Measurements from ENCODE around the gene CLCN7.
"Not testable (repeated sequence)": the region's sequence is repeated elsewhere in the genome, so short reads cannot be mapped to it uniquely, and the experiment has no call there.

CLCN7 gene

GRCh38 chr16:1470481-1471251, 4.2 kb downstream of the CLCN7 start:
- DNase-seq (ENCODE audit: extremely low read depth, insufficient read length) = peak; percentile 10
- no peaks in the 10 kb centered on the region for H3K36me3 ChIP-seq (ENCODE audit: control insufficient read depth, insufficient read depth, low read length)
- no peak for TF ChIP-seq CTCF (IDR thresholded peaks at IDR 0.05; ENCODE audit: insufficient read depth, low read length, poor library complexity, severe bottlenecking)
- H3K27me3 ChIP-seq (replicated peaks; ENCODE audit: control insufficient read depth, insufficient read depth, low read length) = no peaks in the 10 kb centered on the region
- H3K4me3 ChIP-seq (replicated peaks; ENCODE audit: low read depth, low read length) = no peak overlapping the region; the same call in none of the 2 replicates

- TF ChIP-seq CTCF (IDR thresholded peaks at IDR 0.05; ENCODE audit: insufficient read depth, low read length, poor library complexity, severe bottlenecking) = no peak
- H3K4me3 ChIP-seq (replicated peaks; ENCODE audit: low read depth, low read length) = no peak overlapping the region
- H3K27me3 ChIP-seq (replicated peaks; ENCODE audit: control insufficient read depth, insufficient read depth, low read length) = no peaks in the 10 kb centered on the region
- no peak for DNase-seq (ENCODE audit: extremely low read depth, insufficient read length)
- H3K36me3 ChIP-seq (ENCODE audit: control insufficient read depth, insufficient read depth, low read length) = no peaks in the 10 kb centered on the region
Observed at GRCh38 chr16:1469693-1470201, 5.1 kb downstream of the CLCN7 start.

- H3K27me3 ChIP-seq (replicated peaks; ENCODE audit: control insufficient read depth, insufficient read depth, low read length); H3K4me3 ChIP-seq (replicated peaks; ENCODE audit: low read depth, low read length); DNase-seq (ENCODE audit: extremely low read depth, insufficient read length); H3K36me3 ChIP-seq (ENCODE audit: control insufficient read depth, insufficient read depth, low read length): not testable (repeated sequence)
Observed at GRCh38 chr16:1469141-1469540, 5.7 kb downstream of the CLCN7 start.

GRCh38 chr16:1468426-1468810, 6.4 kb downstream of the CLCN7 start:
- Histone ChIP-seq H3K27me3 (replicated peaks; ENCODE audit: control insufficient read depth, insufficient read depth, low read length) (no peaks in the 10 kb centered on the region), H3K36me3 (ENCODE audit: control insufficient read depth, insufficient read depth, low read length) (no peaks in the 10 kb centered on the region), H3K4me3 (replicated peaks; ENCODE audit: low read depth, low read length) (no peak overlapping the region)
- DNase-seq (ENCODE audit: extremely low read depth, insufficient read length) = peak; percentile 5
- TF ChIP-seq CTCF (IDR thresholded peaks at IDR 0.05; ENCODE audit: insufficient read depth, low read length, poor library complexity, severe bottlenecking) = no peak

GRCh38 chr16:1466968-1467521, 7.8 kb downstream of the CLCN7 start:
- Histone ChIP-seq H3K27me3 (replicated peaks; ENCODE audit: control insufficient read depth, insufficient read depth, low read length) (no peaks in the 10 kb centered on the region), H3K4me3 (replicated peaks; ENCODE audit: low read depth, low read length) (no peak overlapping the region), H3K36me3 (ENCODE audit: control insufficient read depth, insufficient read depth, low read length) (no peaks in the 10 kb centered on the region)
- peak; percentile 6 for DNase-seq (ENCODE audit: extremely low read depth, insufficient read length)
- no peak for TF ChIP-seq CTCF (IDR thresholded peaks at IDR 0.05; ENCODE audit: insufficient read depth, low read length, poor library complexity, severe bottlenecking)

GRCh38 chr16:1466054-1466453, 8.8 kb downstream of the CLCN7 start:
- Histone ChIP-seq H3K36me3 (ENCODE audit: control insufficient read depth, insufficient read depth, low read length) (peaks cover under 1% of the 10 kb centered on the region; the same call in 1 of the 2 replicates), H3K27me3 (replicated peaks; ENCODE audit: control insufficient read depth, insufficient read depth, low read length) (no peaks in the 10 kb centered on the region), H3K4me3 (replicated peaks; ENCODE audit: low read depth, low read length) (no peak overlapping the region)
- TF ChIP-seq CTCF (IDR thresholded peaks at IDR 0.05; ENCODE audit: insufficient read depth, low read length, poor library complexity, severe bottlenecking) = no peak
- DNase-seq (ENCODE audit: extremely low read depth, insufficient read length) = no peak
